Thoracic aorta (tissue), 2 donors: ENCODE data around the gene PGM2L1. TPM values are rescaled to one million over a fixed set of nuclear protein-coding genes. Genes with fewer than 3 reads are reported as not detected.

Source experiments
- ATAC-seq: fragments of 150-250 bp; one replicate; pipeline ENCODE4 v1.8.0; 2017; ENCODE audit warnings: low read depth; ENCODE audit not compliant: insufficient number of reproducible peaks, low FRiP score
- DNase-seq: peaks from one replicate; pipeline ENCODE4 v3.0.0-alpha.2; 2020; ENCODE audit warnings: low spot score
- H3K27ac ChIP-seq, 2 donors: fragments of 200-600 bp; sonication (generic); 1 replicate in 1 of 2; 2 replicates in 1 of 2; pipeline ENCODE4 v1.5.1; 2016; ENCODE audit warnings: mild to moderate bottlenecking in 2 of 2, moderate library complexity in 2 of 2
- H3K27me3 ChIP-seq: fragments of 200-600 bp; sonication (generic); replicated peaks from 2 replicates; pipeline ENCODE4 v1.6.0; 2016; ENCODE audit warnings: mild to moderate bottlenecking; ENCODE audit not compliant: insufficient read depth
- H3K36me3 ChIP-seq: fragments of 200-600 bp; sonication (generic); one replicate; pipeline ENCODE4 v1.5.1; 2016
- H3K4me1 ChIP-seq, 2 donors: fragments of 200-600 bp; sonication (generic); 1 replicate in 1 of 2; 2 replicates in 1 of 2; pipeline versions ENCODE4 v1.5.1 to v1.6.0; 2016; ENCODE audit warnings: low read depth in 2 of 2, mild to moderate bottlenecking in 1 of 2; ENCODE audit not compliant: control insufficient read depth in 1 of 2
- H3K4me3 ChIP-seq: fragments of 200-600 bp; sonication (generic); 2 replicates; pipeline ENCODE4 v1.5.1; 2016; ENCODE audit warnings: mild to moderate bottlenecking
- H3K9me3 ChIP-seq: fragments of 200-600 bp; sonication (generic); 2 replicates; pipeline ENCODE4 v1.5.1; 2016
- total RNA-seq, 2 donors: library from RNA; depleted of rRNA; stranded (reverse); fragments of >200 nt; gene quantifications; one replicate each; pipeline versions ENCODE4 v1.1.0 to v1.2.3, GENCODE V29; 2016
- TF ChIP-seq, protein P1 (sequence below): fragments of 200-600 bp; sonication (generic); IDR thresholded peaks from one replicate; pipeline ENCODE4 v1.5.1; 2019; ENCODE audit warnings: antibody characterized with exemption

Gene PGM2L1
- total RNA-seq, 2 donors from 2014 or later, result 8.9 to 12.4 TPM

- H3K4me3 ChIP-seq, result no peak overlapping the region
- H3K36me3 ChIP-seq, result no peaks in the 10 kb centered on the region
- H3K27me3 ChIP-seq, result no peaks in the 10 kb centered on the region
- peaks cover 15% of the 10 kb centered on the region for H3K9me3 ChIP-seq
- no peak for ATAC-seq
- TF ChIP-seq, protein P1, sequence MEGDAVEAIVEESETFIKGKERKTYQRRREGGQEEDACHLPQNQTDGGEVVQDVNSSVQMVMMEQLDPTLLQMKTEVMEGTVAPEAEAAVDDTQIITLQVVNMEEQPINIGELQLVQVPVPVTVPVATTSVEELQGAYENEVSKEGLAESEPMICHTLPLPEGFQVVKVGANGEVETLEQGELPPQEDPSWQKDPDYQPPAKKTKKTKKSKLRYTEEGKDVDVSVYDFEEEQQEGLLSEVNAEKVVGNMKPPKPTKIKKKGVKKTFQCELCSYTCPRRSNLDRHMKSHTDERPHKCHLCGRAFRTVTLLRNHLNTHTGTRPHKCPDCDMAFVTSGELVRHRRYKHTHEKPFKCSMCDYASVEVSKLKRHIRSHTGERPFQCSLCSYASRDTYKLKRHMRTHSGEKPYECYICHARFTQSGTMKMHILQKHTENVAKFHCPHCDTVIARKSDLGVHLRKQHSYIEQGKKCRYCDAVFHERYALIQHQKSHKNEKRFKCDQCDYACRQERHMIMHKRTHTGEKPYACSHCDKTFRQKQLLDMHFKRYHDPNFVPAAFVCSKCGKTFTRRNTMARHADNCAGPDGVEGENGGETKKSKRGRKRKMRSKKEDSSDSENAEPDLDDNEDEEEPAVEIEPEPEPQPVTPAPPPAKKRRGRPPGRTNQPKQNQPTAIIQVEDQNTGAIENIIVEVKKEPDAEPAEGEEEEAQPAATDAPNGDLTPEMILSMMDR, result no peak
- peak overlapping the region in 1 of 2 donors; percentile 37 for H3K27ac ChIP-seq
- H3K4me1 ChIP-seq, result peaks cover 0 to 23% of the 10 kb centered on the region in 2 donors
- no peak for DNase-seq
Measured at GRCh38 chr11:74316772-74317505, 81.3 kb downstream of the PGM2L1 start.

- H3K4me3 ChIP-seq, result no peak overlapping the region
- ATAC-seq (no peak), DNase-seq (no peak)
- H3K27me3 ChIP-seq, result no peaks in the 10 kb centered on the region
- H3K9me3 ChIP-seq, result peaks cover 13% of the 10 kb centered on the region
- H3K27ac ChIP-seq, result no peak overlapping the region
- peaks cover 0 to 2% of the 10 kb centered on the region in 2 donors for H3K4me1 ChIP-seq
- TF ChIP-seq, protein P1, result no peak
- no peaks in the 10 kb centered on the region for H3K36me3 ChIP-seq
Measured at GRCh38 chr11:74312326-74312725, 85.9 kb downstream of the PGM2L1 start.

DNA sequence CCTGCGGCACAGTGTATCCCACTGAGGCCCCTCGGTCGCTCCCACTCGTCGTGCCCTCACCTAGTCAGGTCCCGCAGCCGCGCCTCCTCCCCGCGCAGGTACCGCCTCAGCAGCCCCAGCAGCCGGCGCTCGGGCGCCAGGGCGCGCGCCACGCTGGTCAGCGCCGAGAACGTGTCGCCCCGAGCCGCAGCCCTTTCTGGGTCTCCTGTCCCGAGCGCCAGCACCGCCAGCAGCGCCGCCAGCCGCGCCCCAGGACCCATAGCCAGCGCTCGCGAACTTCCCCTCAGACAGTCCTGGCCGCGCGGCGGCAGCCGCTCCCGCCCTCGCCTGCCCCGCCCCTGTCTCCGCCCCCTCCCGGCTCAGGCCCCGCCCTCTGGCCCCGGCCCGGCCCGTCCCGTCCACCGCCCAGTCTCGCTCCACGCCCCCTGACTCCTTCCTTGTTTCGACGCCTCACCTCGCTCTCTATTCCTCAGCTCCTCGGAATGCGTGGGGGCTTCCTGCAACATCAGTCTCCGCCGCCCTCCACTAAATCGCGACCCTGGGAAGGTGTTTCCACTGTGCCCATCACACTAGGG is 86.8 kb downstream of the PGM2L1 start, which contains the start of gene P4HA3:
TSS of gene P4HA3 (minus strand) at position 289 of the 575 bp plus-strand sequence. CDS start at position 260, 29 bp downstream.
- no peaks in the 10 kb centered on the region for H3K36me3 ChIP-seq
- no peaks in the 10 kb centered on the region for H3K27me3 ChIP-seq
- no peak within 1 kb of the TSS for H3K27ac ChIP-seq
- DNase-seq (no peak), ATAC-seq (peak; percentile 57)
- peak within 1 kb of the TSS; percentile 77 for H3K4me3 ChIP-seq
- peaks cover 0 to 9% of the 10 kb centered on the region in 2 donors for H3K4me1 ChIP-seq
- TF ChIP-seq, protein P1, result no peak
- peaks cover 6% of the 10 kb centered on the region for H3K9me3 ChIP-seq

DNA sequence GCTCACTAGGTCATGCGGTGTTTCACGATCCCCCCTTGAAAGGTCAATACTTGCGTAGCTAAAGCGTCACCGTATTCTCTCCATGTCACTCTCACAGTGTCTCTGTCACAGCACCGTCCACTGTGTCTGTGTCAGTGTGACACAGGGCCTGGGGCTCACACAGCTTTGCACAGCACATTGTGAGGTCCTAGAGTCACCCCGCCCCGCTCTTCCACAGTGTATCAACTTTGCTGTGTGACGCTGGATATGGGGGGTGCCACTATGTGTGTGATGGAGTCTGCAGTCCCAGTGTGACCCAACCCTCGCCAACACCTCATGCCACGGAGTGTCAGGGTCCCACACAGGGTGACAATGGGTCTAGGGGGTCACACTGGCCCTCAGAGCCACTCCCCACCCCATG is 87.4 kb downstream of the PGM2L1 start:
- no peak for ATAC-seq
- Histone ChIP-seq H3K27me3 (no peaks in the 10 kb centered on the region), H3K9me3 (peaks cover under 1% of the 10 kb centered on the region), H3K27ac (no peak overlapping the region), H3K36me3 (no peaks in the 10 kb centered on the region), H3K4me1 (peaks cover 0 to 12% of the 10 kb centered on the region in 2 donors), H3K4me3 (peak overlapping the region; percentile 77)
- TF ChIP-seq, protein P1, result no peak
- DNase-seq, result no peak

GRCh38 chr11:74307434-74307833 is 90.8 kb downstream of the PGM2L1 start:
- DNase-seq, result no peak
- TF ChIP-seq, protein P1, result no peak
- H3K27ac ChIP-seq, result no peak overlapping the region
- H3K4me1 ChIP-seq, result peaks cover 0 to 12% of the 10 kb centered on the region in 2 donors
- H3K4me3 ChIP-seq, result no peak overlapping the region
- ATAC-seq, result no peak
- H3K36me3 ChIP-seq, result no peaks in the 10 kb centered on the region
- no peaks in the 10 kb centered on the region for H3K9me3 ChIP-seq
- H3K27me3 ChIP-seq, result no peaks in the 10 kb centered on the region
